Measurements from ENCODE around the gene IGLL5.
"Not testable (repeated sequence)": the region's sequence is repeated elsewhere in the genome, so short reads cannot be mapped to it uniquely, and the experiment has no call there.

Gene IGLL5

DNA sequence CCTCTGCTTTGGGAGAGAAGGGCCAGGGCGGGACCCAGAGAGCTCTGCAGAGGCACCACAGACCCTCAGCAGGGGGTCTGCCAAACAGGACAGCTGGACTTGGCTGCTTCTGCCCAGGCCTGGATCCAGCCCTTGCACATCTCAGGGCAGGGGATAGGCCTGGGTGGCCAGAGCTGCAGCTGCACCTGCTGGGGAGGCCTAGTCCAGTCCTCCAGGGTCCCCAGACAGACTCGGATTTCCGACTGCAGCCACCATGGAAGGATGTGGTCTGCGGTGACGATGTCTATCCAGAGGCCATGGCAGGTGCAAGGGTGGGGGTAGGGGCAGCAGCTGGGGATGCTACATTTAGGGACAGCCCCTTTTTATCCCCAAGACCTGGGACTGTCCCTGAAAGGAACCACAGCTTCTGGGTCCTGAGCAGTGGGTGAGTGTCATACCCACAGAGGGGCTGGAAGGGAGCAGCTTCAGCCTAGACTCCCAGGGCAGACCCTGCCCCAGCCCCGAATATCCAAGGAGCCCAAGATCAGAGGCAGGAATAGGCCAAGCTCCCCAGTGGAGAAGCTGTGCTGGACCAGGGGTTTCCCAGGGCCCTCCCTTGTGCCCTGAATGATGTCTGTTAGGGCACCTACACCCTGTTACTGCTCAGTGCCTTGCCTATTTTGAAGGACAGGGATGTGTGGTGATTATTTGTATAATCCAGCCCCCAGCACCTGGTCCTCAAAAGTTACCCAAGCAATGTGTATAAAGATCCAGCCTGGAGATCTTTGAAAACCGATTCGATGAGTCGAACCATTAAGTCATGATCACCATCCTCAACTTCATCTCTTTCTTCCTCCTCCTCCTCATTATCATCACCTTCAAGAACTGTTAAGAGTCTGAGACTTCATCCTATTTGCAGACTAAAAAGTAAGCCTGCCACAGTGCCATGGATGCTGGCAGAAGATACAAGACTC, 2.5 kb upstream of the IGLL5 start:
- peak; percentile 59 for DNase-seq

DNA sequence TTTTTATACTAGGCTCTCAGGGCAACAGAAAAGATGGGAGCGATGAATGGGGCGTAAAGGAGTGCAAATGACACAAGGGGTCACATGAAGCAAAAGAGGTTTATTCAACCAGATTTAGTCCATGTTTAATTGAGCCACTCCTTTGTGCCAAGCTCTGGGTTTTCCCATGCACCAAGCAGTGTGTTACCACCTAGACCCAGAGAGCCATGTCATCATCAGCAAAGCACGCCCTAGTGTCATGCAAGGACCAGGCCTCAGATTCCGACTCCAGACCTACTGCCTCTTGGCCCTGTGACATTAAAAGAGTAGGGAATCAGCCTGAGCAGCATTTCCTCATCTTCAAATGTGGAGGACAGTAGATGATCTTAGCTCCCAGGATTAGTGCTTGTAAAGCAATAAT, 1.1 kb upstream of the IGLL5 start:
- DNase-seq = peak; percentile 48

DNA sequence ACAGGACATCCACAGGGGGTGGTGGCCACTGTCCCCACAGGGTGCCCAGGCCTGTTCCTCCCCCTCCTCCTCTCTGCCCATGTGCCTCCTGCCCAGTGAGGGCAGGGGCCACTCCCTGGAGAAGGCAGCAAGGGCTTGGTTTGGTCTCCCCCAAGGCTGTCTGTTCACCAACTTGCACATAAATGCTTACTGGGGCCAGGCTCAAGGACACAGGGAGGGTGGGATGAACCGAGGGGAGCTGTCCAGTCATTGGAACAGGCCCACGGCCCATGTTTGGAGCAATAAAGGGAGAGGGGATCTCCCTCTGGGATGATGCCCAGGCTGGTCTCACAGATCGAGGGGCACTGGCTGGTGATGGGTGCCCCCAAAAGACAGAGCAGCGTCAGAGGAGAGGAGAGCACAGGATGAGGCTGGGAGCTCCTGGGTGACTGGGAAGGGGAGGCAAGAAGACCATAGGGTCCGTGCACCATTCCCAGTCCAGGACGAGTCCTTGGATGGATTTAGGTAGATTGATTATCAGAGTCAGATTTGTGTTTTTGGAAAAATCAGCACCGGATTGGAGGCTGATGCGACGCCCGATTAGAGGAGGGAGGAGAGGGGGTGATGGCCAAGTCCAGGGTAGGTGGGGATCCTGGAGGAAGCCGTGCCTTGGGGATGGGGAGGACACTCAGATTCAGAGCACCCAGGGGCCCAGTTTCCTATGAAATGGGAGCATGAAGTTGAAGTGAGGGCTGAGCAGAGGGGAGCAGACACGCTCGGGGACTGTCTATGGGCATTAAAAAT, 1.1 kb downstream of the IGLL5 start:
- DNase-seq = peak; percentile 43

DNA sequence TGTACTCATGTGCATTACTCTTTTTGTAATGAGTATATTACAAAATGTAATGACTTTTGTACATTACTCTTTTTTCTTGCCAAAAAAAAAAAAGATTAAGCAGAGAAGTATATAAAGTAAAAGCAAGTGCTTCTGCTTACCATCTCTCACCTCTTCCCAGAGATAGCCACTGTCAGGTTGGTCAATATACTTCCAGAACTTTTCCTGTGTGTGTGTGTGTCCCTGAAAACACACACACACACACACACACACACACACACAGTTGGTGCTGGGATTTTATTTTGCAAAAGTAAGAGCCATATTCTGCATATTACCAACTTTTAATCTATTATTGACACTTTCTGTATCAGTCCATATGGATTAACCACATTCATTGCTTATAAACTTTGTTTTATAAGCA, 2.5 kb downstream of the IGLL5 start:
- no peak for DNase-seq

DNA sequence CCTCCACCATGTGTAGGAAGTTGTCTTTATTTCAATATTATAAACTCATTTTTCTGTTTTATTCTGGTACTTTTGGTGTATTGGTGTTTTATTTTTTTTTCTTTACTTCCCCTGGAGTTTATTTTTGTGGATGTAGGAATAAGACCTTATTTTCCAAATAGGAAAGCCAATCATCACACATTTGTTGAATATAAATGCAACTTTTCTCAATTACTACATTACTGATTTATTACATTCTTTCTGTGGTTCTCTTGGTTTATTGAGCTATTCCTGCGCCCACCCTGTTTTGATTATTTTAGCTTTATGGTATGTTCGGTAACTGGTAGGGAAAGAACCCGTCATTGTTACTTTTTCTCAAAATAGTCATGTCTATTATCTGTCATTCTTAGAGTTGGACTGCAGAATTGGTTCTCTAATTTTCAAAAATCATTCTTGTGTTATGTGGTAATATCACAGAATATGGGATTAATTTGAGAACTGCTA, 3.6 kb downstream of the IGLL5 start:
- no peak for DNase-seq

DNA sequence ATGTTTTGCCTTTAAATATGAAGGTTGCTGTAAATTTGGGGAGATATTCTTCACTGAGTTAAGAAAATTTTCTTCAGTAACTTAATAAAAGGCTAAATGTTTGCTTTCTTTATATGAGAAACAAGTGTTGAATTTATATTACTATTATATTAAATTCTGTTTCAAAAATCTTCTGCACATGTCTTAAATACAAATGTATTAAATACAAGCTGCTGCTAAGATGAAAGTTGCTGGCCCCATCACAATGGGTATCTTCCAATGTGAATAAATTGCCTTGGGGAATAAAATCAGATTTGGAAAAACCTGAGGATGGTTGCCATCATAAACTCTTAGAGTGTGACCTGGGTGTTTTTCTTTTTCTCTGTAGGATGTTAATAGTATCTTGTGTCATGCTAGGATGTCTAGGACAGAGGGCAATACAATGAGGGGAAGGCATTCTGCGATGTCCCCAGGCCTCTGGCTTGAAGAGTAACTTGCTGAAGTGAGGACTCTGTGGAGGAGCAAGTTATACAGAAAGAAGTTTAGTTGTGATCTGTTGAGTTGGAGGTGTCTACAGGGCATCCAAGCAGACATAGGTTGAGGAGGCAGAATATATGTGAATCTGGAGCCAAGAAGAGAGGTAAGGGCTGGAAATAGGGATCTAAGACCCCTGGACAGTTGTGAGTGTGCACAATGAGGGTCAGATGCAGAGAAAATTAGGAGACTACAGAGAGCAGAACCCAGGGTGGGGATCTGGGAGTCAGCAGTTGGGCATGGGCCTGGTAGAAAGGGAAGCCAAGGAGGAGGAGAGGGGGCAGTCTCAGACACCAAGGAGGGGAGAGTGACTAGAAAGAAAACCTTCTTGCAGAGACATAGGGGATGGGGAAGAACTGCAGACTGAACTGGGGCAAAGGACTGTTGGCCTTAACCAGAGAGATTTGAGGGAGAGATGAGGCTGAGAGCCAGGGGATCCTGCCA, 4.8 kb downstream of the IGLL5 start:
- no peak for DNase-seq

DNA sequence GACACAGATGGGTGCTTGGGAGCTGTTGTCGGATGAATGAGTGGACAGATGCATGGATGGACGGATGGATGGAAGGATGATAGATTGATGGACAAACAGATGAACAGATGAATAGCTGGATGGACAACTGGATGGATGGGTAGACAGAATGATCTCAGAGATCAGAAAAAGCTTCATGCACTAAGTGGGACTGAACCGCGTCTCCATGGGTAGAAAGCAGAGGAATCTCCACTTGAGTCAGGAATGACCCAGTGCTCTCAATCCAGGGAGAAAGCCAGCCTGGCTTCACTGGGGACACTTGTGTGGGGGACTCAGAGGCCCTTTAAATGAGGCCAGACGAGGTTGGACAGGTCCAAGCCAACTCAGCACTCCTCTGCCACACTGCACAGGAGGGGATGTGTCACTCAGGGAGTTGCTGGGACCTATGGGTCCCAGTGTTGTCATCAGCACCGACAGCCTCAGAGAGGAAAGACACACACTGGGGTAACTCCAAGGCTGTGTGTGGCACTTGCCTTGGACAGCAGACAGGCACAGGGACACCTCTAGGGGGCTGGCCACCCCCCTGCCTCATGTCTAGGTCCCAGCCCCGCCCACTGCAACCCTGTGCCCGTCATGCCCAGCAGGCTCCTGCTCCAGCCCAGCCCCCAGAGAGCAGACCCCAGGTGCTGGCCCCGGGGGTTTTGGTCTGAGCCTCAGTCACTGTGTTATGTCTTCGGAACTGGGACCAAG, 5.6 kb downstream of the IGLL5 start:
- no peak for DNase-seq

DNA sequence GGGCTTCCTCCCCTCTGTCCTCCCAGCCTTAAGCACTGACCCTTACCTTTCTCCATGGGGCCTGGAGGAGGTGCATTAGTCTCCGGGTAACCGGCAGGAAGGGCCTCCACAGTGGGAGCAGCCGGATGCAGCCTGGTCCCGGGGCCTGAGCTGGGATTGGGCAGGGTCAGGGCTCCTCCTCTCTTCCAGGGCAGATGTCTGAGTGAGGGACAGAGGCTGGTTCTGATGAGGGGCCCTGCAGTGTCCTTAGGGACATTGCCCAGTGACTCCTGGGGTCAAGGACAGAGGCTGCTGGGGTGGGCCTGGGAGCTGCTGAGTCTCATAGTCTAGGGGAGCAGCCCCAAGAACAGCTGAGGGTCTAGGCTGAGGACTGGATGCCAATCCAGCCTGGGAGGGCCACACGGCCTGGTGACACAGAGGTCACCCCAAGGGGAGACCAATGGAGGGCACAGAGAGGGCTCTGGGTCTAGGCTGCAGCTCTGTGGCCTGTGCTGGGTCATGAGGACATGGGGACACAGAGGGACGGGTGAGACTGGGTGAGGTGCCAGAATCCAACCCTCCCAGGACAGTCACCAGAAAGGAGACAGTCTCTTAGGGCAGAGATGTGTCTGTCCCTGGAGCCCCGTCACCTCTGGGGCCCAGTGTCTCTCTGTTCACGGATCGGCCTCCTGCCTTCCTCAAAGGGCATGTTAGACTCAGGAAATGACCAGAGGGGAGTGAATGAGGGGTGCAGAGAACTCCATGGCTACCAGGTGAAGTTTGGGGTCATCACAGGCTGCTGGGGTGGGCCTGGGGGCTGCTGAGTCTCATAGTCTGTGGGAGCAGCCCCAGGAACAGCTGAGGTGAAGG, 6.5 kb downstream of the IGLL5 start:
- no peak for DNase-seq

DNA sequence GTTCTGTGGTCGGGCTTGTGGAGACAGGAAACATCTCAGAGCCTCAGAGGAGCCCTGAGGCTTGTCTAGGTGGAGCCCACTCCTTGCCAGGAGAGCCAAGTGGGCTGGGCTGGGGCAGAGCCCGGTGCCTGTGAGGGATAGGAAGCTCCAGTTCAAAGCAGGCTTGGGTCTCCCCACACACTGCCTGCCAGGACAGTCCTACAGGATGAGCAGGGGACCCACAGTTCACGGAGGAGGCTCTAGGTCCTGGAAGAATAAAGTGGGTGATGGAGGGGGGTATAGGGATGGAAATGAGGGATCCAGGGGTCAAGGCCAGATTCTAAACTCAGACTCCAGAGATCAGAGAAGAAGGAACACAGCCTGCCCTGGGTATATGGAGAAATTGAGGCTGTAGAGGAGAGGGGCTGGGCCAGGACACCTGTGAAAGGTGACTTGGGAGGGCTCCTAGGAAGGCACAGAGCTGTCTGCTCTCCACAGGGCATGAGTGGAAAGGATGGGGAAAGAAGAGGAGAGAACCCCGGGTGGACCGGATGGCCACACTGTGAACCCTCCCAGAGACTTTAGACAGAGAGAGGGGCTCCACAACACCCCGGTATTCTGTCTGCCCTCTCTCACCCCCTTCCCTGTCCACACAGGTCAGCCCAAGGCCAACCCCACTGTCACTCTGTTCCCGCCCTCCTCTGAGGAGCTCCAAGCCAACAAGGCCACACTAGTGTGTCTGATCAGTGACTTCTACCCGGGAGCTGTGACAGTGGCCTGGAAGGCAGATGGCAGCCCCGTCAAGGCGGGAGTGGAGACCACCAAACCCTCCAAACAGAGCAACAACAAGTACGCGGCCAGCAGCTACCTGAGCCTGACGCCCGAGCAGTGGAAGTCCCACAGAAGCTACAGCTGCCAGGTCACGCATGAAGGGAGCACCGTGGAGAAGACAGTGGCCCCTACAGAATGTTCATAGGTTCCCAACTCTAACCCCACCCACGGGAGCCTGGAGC, 7.4 kb downstream of the IGLL5 start:
- no peak for DNase-seq

DNA sequence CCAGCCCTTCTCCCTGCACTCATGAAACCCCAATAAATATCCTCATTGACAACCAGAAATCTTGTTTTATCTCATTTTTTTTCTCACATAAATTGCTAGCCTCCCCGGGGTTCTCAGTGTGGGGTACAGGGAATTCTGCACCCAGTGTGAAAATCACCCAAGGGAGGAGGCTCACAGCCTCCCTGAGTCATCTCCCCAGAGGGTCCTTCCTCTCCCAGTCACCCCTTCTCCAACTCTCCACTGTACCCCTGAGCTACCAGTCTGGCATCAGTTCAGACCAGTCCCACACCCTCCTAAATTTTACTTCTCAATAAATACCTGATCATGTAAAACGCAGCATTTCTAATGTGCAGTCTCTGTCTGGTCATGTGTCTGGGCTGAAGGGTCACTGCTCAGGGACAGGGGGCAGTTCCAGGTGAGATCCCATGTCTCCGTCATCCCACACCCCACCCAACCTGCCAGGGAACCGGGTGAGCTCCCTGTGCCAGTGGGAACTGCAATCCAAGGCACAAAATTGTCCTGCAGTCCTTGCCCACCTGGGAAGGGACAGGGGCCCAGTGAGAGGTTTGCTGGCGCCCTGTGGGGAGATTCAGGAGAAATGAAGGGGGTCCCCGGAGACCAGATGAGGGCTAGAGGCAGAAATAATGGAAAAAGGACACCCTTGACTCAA, 8.3 kb downstream of the IGLL5 start:
- no peak for DNase-seq

DNA sequence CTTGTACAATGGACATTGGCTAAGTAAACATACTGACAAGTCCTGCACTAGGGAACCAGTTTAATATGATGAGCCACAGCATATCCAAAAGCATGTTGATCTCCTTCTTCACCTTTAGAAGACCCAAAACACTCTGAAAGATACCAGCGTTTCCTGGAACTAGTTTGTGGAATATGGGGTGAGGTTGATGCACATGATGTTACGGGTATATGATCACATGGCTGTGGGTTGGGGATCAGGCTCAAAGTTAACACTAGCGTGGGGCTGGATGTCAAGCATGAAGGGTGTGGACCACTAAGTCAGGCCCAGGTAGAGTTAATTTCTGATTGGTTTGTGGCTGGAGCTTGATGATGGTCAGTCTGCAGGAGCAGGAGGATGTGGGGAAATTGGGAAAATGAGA, 9.0 kb downstream of the IGLL5 start:
- DNase-seq = no peak

DNA sequence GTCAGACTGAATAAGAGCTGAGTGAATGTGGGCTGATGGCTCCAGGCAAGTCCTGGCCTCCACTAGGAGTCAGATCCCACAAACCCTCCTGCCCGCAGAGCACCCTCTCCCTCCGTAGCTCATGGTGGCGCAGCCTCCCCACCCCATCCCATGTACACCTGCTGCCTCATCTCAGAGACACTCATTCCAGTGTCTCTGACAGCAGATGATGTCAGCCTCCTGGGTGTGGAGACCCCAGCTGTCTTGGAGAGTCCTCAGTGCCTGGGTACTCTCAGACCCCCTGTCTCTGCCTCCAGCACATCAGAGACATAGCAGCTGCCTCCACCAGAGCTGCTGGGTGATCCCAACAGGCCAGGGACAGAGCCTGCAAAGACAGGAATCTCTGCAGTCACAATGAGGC, 9.5 kb downstream of the IGLL5 start:
- no peak for DNase-seq

DNA sequence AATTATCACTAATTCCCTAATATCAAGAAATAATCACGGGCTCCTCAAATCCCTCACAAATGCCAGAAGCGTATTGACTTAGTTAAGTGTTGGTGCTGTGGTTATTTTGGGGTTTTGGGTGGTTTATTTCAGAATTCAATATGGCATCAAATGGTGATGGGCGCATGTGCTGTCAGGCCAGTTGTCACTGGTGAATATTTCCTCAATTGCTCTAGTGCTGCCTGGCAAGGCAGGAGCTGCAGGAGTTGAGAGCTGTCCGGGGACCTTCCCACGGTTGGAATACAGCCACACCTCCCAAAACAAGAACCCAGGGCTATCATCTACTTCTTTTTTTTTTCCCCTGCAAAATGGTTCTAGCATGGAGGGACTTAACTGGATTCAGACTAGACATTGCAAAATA, 10.3 kb downstream of the IGLL5 start:
- no peak for DNase-seq

DNA sequence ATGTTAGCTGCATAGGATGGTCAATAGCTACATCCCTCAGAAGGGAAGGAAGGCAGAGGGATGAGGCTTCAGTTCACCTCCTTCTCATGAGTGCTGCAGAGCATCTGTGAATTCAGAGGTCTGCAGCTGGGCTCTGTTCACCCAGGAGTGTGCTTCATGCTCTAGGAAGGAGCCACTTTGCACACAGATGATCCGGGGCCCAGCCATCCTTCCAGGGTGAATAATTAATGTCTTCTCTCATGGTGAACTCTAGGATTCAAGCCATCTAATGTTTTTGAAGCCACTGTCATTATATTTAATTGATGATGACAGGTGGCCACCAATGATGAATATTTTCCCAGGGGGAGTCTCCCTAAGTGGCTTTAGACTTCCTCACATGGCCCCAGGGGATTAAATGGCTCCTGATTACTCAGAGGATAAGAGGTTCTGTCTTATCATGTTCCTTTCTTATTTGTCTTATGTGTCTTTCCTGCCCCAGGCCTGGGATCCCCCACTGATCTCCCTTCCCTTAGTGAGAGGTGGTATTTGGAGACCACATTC, 10.9 kb downstream of the IGLL5 start:
- DNase-seq = not testable (repeated sequence)

DNA sequence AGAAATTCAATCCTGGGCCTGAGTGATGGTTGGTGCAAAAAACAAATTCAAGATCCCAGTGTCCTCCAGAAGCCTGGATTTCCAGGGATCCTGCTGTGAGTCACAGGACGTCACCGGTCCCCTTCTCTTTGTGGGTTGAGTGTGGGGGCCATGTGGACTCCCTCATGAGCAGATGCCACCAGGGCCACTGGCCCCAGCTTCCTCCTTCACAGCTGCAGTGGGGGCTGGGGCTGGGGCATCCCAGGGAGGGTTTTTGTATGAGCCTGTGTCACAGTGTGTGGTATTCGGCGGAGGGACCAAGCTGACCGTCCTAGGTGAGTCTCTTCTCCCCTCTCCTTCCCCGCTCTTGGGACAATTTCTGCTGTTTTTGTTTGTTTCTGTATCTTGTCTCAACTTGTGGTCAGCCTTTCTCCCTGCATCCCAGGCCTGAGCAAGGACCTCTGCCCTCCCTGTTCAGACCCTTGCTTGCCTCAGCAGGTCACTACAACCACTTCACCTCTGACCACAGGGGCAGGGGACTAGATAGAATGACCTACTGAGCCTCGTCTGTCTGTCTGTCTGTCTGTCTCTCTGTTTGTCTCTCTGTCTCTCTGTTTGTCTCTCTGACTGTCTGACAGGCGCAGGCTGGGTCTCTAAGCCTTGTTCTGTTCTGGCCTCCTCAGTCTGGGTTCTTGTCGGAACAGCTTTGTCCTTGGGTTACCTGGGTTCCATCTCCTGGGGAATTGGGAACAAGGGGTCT, 11.9 kb downstream of the IGLL5 start:
- DNase-seq = not testable (repeated sequence)

DNA sequence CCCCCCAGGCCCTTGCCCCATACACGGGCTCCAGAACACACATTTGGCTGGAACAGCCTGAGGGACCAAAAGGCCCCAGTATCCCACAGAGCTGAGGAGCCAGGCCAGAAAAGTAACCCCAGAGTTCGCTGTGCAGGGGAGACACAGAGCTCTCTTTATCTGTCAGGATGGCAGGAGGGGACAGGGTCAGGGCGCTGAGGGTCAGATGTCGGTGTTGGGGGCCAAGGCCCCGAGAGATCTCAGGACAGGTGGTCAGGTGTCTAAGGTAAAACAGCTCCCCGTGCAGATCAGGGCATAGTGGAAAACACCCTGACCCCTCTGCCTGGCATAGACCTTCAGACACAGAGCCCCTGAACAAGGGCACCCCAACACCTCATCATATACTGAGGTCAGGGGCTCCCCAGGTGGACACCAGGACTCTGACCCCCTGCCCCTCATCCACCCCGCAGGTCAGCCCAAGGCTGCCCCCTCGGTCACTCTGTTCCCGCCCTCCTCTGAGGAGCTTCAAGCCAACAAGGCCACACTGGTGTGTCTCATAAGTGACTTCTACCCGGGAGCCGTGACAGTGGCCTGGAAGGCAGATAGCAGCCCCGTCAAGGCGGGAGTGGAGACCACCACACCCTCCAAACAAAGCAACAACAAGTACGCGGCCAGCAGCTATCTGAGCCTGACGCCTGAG, 13.1 kb downstream of the IGLL5 start:
- not testable (repeated sequence) for DNase-seq

DNA sequence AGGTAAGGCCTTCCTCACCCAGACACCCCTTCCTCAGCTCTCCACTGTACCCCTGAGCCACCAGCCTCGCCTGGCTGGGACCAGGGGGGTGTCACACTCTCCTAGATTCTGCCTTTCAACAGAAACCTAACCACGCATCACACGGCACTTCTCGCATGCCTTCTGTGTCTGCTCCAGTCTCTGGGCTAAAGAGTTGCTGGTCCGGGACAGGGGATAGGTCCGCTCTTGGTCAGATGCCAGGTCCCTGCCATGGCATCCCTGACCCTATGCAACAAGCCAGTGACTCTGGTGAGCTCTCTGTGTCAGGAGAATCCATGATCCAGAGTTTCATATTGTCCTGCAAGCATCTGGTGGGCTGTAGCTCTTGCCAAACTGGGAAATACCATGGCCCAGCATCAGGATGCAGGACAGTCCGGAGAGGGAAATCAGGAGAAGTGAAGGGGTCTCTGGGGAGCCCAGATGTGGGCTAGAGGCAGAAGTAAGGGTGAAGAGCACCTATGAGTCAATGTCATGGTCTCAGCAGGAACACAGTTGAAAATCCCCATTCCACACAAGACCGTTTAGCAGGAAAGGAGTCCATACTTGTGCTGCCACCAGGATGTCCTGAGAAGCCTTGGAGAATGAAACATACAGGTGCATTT, 14.1 kb downstream of the IGLL5 start:
- DNase-seq = no peak

All from activated CD8-positive, alpha-beta memory T cell treated with anti-CD3 and anti-CD28 coated beads for 24 hours (primary cell).